ENCODE data around the gene PPAT. TPM values are rescaled to one million over a fixed set of nuclear protein-coding genes. Genes with fewer than 3 reads are reported as not detected.

PPAT gene
- total RNA-seq (2021; ENCODE audit: unreplicated experiment) (38.3 TPM), Bru-seq, nascent RNA (percentile 88 among the genes with signal in this experiment), BruChase-seq, experiment 1, labeled RNA remaining after a 2-hour chase (percentile 85 among the genes with signal in this experiment), BruChase-seq, experiment 2, labeled RNA remaining after a 6-hour chase (percentile 82 among the genes with signal in this experiment)
- polyA plus RNA-seq (2012; ENCODE audit: insufficient read length) = 27.2 TPM
- long read RNA-seq, transcript PPAT-201 (11 exons, 3,682 nt) = major isoform, 94 of 110 reads
- long read RNA-seq, partial matches to known transcripts = 5 of 110 reads
- long read RNA-seq, other reads (novel, unspliced or antisense) = 11 of 110 reads

GRCh38 chr4:56435140-56435926 lies at the start of gene PPAT:
TSS of gene PPAT (minus strand) at chr4:56435615. CDS start at chr4:56435477, 138 bp downstream.
- DNase-seq (ENCODE audit: low read depth, low spot score) = peak; percentile 76
- Histone ChIP-seq H3K27ac (ENCODE audit: low read length) (peak within 1 kb of the TSS; percentile 89), H3K36me3 (ENCODE audit: control insufficient read depth, insufficient read depth, low read length) (peaks cover 4% of the 10 kb centered on the region; the same call in 1 of the 2 replicates), H3K9me3 (ENCODE audit: control insufficient read depth, insufficient read depth, low read depth, low read length) (no peaks in the 10 kb centered on the region), H3K4me3 (ENCODE audit: low read depth in 2 of 2, low read length in 2 of 2) (peak within 1 kb of the TSS; percentile 84 to 88), H3K27me3 (ENCODE audit: control insufficient read depth, insufficient read depth, low read length) (no peaks in the 10 kb centered on the region), H3K4me1 (ENCODE audit: control insufficient read depth, insufficient read depth, low read length) (no peaks in the 10 kb centered on the region; the same call in 1 of the 2 replicates)
- CTCF ChIA-PET = no interaction called here
- ATAC-seq = peak; percentile 90
- in situ Hi-C loops (cut with HindIII; ENCODE audit: low pct_unique_long_range_greater_than_20kb, low sequenced_read_pairs) = no loop called here
- intact Hi-C loops (cut with micrococcal nuclease; ENCODE audit: unreplicated experiment) = loop anchor here (10.0 kb wide), 1 partner anchor 481 kb away; no protein-coding TSS in a partner anchor
- TF ChIP-seq SIN3A (IDR thresholded peaks at IDR 0.05; ENCODE audit: borderline replicate concordance, insufficient read depth, low read depth, low read length) = peak; percentile 80; the same call in 1 of the 2 replicates
- 0 out of 2 replicates have a peak, but pooled peaks have one; percentile 62 for TF ChIP-seq POLR2AphosphoS5 (IDR thresholded peaks at IDR 0.05; ENCODE audit: low read depth, low read length)
- TF ChIP-seq TCF7L2 (IDR thresholded peaks at IDR 0.05; ENCODE audit: low read depth, low read length) = no peak
- no peak for TF ChIP-seq REST (IDR thresholded peaks at IDR 0.05; ENCODE audit: insufficient read depth in 1 of 2, low read depth in 2 of 2, low read length in 1 of 2)
- TF ChIP-seq, protein P1, sequence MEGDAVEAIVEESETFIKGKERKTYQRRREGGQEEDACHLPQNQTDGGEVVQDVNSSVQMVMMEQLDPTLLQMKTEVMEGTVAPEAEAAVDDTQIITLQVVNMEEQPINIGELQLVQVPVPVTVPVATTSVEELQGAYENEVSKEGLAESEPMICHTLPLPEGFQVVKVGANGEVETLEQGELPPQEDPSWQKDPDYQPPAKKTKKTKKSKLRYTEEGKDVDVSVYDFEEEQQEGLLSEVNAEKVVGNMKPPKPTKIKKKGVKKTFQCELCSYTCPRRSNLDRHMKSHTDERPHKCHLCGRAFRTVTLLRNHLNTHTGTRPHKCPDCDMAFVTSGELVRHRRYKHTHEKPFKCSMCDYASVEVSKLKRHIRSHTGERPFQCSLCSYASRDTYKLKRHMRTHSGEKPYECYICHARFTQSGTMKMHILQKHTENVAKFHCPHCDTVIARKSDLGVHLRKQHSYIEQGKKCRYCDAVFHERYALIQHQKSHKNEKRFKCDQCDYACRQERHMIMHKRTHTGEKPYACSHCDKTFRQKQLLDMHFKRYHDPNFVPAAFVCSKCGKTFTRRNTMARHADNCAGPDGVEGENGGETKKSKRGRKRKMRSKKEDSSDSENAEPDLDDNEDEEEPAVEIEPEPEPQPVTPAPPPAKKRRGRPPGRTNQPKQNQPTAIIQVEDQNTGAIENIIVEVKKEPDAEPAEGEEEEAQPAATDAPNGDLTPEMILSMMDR (IDR thresholded peaks at IDR 0.05) = no peak
- POLR2A ChIA-PET = interaction anchor here (0.6 to 0.9 kb wide), 2 partner anchors 31 to 320 kb away, joined by 4 to 9 read pairs; no protein-coding TSS in a partner anchor
- no TSS peak for BruUV-seq (replicated peaks)

GRCh38 chr4:56480691-56481090 lies 45.3 kb upstream of the PPAT start:
- intact Hi-C loops (cut with micrococcal nuclease; ENCODE audit: unreplicated experiment) = no loop called here
- ChIA-PET POLR2A (no interaction called here), CTCF (no interaction called here)
- BruUV-seq (replicated peaks) = TSS peak; percentile 8
- Histone ChIP-seq H3K9me3 (ENCODE audit: control insufficient read depth, insufficient read depth, low read depth, low read length) (no peaks in the 10 kb centered on the region), H3K27me3 (ENCODE audit: control insufficient read depth, insufficient read depth, low read length) (no peaks in the 10 kb centered on the region), H3K4me3 (ENCODE audit: low read depth in 2 of 2, low read length in 2 of 2) (no peak overlapping the region), H3K4me1 (ENCODE audit: control insufficient read depth, insufficient read depth, low read length) (no peaks in the 10 kb centered on the region), H3K27ac (ENCODE audit: low read length) (no peak overlapping the region), H3K36me3 (ENCODE audit: control insufficient read depth, insufficient read depth, low read length) (peaks cover 20% of the 10 kb centered on the region; the same call in 1 of the 2 replicates)
- no peak for DNase-seq (ENCODE audit: low read depth, low spot score)
- ATAC-seq = no peak
- in situ Hi-C loops (cut with HindIII; ENCODE audit: low pct_unique_long_range_greater_than_20kb, low sequenced_read_pairs) = no loop called here
- TF ChIP-seq REST (IDR thresholded peaks at IDR 0.05; ENCODE audit: insufficient read depth in 1 of 2, low read depth in 2 of 2, low read length in 1 of 2) = no peak
- TF ChIP-seq SIN3A (IDR thresholded peaks at IDR 0.05; ENCODE audit: borderline replicate concordance, insufficient read depth, low read depth, low read length) = no peak
- TF ChIP-seq TCF7L2 (IDR thresholded peaks at IDR 0.05; ENCODE audit: low read depth, low read length) = no peak
- no peak for TF ChIP-seq POLR2AphosphoS5 (IDR thresholded peaks at IDR 0.05; ENCODE audit: low read depth, low read length)
- TF ChIP-seq, protein P1 (IDR thresholded peaks at IDR 0.05) = no peak
